Stimulated activated CD4-positive, alpha-beta T cell treated with anti-CD3 and anti-CD28 coated beads, TNF-alpha, amount 100 ng/mL, for 1 hour (primary cell): ENCODE measurements around the gene HOXA4.

Source experiments
- DNase-seq, 3 donors: peaks; one replicate each; pipeline ENCODE4 v3.0.0-alpha.2; 2020; ENCODE audit warnings: low read depth in 3 of 3, low spot score in 1 of 3

HOXA4 gene

GRCh38 chr7:27095050-27095896 is 35.3 kb downstream of the HOXA4 start:
- DNase-seq: no peak

GRCh38 chr7:27094304-27095049 is 36.1 kb downstream of the HOXA4 start:
- no peak for DNase-seq

- DNase-seq: no peak
Measured at GRCh38 chr7:27093184-27093895, 37.2 kb downstream of the HOXA4 start.

- no peak for DNase-seq
Measured at GRCh38 chr7:27092819-27093110, 37.8 kb downstream of the HOXA4 start.

GRCh38 chr7:27091941-27092818 is 38.4 kb downstream of the HOXA4 start:
- DNase-seq: no peak

GRCh38 chr7:27091105-27091504 is 39.5 kb downstream of the HOXA4 start:
- no peak for DNase-seq

- no peak for DNase-seq
Measured at GRCh38 chr7:27088002-27088922, 42.3 kb downstream of the HOXA4 start.

GRCh38 chr7:27083646-27084045 is 46.9 kb downstream of the HOXA4 start:
- DNase-seq: no peak

- DNase-seq: no peak
Measured at GRCh38 chr7:27082171-27082570, 48.4 kb downstream of the HOXA4 start.

- DNase-seq: no peak
Measured at GRCh38 chr7:27080844-27081436, 49.6 kb downstream of the HOXA4 start.

GRCh38 chr7:27079234-27079975 is 51.2 kb downstream of the HOXA4 start:
- no peak for DNase-seq

GRCh38 chr7:27078616-27079233 is 51.8 kb downstream of the HOXA4 start:
- no peak for DNase-seq
